WERI-Rb-1 (cell line): Measurements from ENCODE around the gene KBTBD3.

Experiments
- DNase-seq: peaks from one replicate; pipeline ENCODE4 v3.0.0-alpha.2; 2020
- H3K27ac ChIP-seq: fragments of 250-450 bp; sonication (Bioruptor Pico); 2 replicates; pipeline ENCODE4 v1.5.1; 2020; ENCODE audit warnings: mild to moderate bottlenecking, moderate library complexity
- H3K27me3 ChIP-seq: fragments of 250-450 bp; sonication (Bioruptor Pico); 2 replicates; pipeline ENCODE4 v1.5.1; 2021; ENCODE audit warnings: mild to moderate bottlenecking, low read depth, moderate library complexity; ENCODE audit not compliant: insufficient read depth, severe bottlenecking
- H3K36me3 ChIP-seq: fragments of 250-450 bp; sonication (Bioruptor Pico); 2 replicates; pipeline ENCODE4 v1.5.1; 2020; ENCODE audit warnings: mild to moderate bottlenecking, moderate library complexity
- H3K4me3 ChIP-seq: 2 replicates; pipeline ENCODE4 v1.5.1; 2011; ENCODE audit warnings: low read depth, mild to moderate bottlenecking, control low read depth, low read length
- H3K9me3 ChIP-seq: fragments of 250-450 bp; sonication (Bioruptor Pico); 2 replicates; pipeline ENCODE4 v1.5.1; 2021; ENCODE audit warnings: mild to moderate bottlenecking, moderate library complexity; ENCODE audit not compliant: severe bottlenecking
- TF ChIP-seq, protein P1 (sequence below): IDR thresholded peaks from 2 replicates; pipeline ENCODE4 v1.5.1; 2011; ENCODE audit warnings: low read depth, mild to moderate bottlenecking, control low read depth, inconsistent platforms, low read length

KBTBD3 gene

DNA sequence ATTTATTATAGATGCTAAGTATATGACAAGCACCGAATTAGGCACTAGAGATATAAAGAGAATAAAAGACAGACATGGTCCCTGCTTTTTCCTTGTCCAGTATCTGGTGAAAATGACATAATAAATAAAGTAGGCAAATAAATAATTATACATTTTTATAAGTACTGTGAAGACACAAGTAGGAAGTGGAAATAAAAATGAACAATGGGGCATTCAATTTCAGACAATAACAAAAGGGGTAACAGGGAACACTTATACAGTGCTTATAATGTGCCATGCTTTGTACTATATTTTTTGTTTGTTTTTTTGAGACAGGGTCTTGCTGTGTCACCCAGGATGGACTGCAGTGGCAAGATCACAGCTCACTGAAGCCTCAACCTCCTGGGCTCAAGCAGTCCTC lies 4.3 kb downstream of the KBTBD3 start:
- Histone ChIP-seq H3K36me3 (peaks cover 3% of the 10 kb centered on the region), H3K4me3 (no peak overlapping the region), H3K9me3 (no peaks in the 10 kb centered on the region), H3K27me3 (no peaks in the 10 kb centered on the region), H3K27ac (no peak overlapping the region)
- TF ChIP-seq, protein P1, sequence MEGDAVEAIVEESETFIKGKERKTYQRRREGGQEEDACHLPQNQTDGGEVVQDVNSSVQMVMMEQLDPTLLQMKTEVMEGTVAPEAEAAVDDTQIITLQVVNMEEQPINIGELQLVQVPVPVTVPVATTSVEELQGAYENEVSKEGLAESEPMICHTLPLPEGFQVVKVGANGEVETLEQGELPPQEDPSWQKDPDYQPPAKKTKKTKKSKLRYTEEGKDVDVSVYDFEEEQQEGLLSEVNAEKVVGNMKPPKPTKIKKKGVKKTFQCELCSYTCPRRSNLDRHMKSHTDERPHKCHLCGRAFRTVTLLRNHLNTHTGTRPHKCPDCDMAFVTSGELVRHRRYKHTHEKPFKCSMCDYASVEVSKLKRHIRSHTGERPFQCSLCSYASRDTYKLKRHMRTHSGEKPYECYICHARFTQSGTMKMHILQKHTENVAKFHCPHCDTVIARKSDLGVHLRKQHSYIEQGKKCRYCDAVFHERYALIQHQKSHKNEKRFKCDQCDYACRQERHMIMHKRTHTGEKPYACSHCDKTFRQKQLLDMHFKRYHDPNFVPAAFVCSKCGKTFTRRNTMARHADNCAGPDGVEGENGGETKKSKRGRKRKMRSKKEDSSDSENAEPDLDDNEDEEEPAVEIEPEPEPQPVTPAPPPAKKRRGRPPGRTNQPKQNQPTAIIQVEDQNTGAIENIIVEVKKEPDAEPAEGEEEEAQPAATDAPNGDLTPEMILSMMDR: no peak
- DNase-seq: no peak

DNA sequence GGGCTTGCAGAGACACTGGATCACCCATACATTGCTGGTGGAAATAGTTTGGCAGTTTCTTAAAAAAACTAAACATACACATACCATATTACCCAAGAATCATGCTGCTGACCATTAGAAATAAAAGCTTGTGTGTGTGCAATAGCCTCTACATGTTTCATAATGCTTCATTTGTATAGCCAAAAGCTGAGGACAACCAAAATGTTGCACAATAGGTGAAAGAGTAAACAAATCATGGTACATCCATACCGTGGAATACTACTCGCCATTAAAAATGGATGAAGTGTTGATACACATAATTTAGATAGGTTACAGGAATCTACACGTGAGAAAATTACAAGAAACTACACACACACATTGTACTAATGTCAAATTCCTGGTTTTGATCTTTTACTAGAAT lies 6.5 kb downstream of the KBTBD3 start:
- no peak overlapping the region for H3K4me3 ChIP-seq
- no peaks in the 10 kb centered on the region for H3K36me3 ChIP-seq
- DNase-seq: no peak
- H3K9me3 ChIP-seq: no peaks in the 10 kb centered on the region
- H3K27me3 ChIP-seq: no peaks in the 10 kb centered on the region
- no peak overlapping the region for H3K27ac ChIP-seq
- TF ChIP-seq, protein P1: no peak

DNA sequence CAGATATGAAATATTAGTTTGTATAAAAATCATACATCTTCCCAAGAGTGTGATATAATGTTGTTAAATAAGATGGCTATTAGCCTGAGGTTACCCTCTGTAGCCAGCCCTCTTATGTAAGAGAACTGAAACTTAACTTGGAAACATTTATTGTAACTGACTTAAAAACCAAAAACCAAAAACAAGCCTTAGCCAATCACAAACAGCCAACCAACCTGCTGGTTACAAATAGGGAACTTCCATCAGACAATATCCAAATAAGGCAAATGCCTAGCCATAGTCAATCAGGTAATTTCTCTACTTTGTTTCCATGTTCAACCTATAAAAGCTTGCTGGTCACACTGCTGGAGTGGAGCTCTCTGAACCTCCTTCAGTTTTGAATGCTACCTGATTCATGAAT lies 14.1 kb downstream of the KBTBD3 start:
- Histone ChIP-seq H3K27me3 (no peaks in the 10 kb centered on the region), H3K36me3 (no peaks in the 10 kb centered on the region), H3K4me3 (no peak overlapping the region), H3K27ac (peak overlapping the region; percentile 35), H3K9me3 (no peaks in the 10 kb centered on the region)
- TF ChIP-seq, protein P1: no peak
- DNase-seq: no peak

DNA sequence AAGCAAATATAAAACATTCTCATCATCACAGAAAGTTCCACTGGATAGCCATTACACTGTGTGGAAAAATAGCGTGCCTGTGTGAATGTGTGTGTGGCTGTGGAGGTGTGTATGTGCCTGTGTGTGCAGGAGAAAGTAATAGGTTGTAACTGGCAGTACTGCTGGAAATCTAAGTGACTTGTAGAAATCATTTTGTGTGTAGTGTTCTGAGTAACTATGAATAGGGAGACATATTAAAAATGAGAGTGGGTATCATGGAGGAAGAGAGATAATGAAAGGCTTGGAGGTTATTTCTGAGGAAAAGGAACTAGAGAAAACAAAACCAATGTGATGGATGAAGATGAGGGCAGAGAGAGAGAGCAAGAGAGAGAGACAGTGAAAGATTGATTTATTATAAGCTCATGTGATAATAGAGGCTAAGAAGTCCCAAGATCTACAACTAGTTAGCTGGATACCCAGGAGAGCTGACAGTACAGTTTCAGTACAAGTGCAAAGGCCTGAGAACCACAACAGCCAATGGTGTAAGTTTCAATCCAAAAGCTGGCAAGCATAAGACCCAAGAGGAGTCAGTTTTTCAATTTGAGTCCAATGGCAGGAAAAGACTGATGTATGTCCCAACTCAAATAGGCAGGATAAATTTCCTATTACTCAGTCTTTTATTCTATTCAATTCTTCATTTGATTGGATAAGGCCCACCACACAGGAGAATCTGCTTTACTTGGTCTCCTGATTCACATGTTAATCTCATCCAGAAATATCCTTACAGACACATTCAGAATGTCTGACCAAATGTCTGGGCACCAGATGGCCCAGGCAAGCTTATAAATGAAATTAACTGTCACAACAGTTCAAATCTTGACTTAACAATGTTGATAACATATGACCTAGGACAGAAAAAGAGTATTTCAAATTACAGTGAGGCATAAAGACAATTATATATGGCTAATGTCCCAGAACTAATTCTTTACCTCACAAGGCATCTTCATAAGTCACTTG lies 14.9 kb downstream of the KBTBD3 start:
- H3K27ac ChIP-seq: peak overlapping the region; percentile 35
- H3K9me3 ChIP-seq: no peaks in the 10 kb centered on the region
- TF ChIP-seq, protein P1: no peak
- H3K27me3 ChIP-seq: no peaks in the 10 kb centered on the region
- no peaks in the 10 kb centered on the region for H3K36me3 ChIP-seq
- no peak overlapping the region for H3K4me3 ChIP-seq
- peak; percentile 45 for DNase-seq

DNA sequence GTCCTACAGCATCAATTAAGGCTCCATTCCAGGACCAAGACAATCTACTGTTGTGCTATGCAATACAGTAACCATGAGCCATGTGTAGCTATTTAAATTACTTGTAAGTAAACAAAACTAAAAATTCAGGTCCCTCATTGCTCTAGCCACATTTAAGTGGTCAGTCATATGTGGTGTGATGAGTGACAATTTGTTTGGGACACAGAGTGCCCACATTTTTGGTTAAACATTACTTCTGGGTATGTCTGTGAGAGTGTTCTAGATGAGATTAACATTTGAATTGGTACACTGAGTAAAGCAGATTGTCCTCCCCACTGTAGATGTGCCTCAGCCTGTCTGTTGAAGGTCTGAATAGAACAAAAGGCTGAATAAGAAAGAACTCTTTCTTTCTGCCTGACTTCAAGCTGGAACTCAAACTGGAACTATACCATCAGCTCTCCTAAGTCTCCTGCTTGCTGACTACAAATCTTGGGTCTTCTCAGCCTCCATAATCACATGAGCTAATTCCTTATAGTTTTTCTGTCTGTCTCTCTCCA lies 15.8 kb downstream of the KBTBD3 start:
- DNase-seq: no peak
- no peaks in the 10 kb centered on the region for H3K36me3 ChIP-seq
- no peak overlapping the region for H3K4me3 ChIP-seq
- H3K9me3 ChIP-seq: no peaks in the 10 kb centered on the region
- H3K27me3 ChIP-seq: no peaks in the 10 kb centered on the region
- H3K27ac ChIP-seq: peak overlapping the region; percentile 29; the same call in 1 of the 2 replicates
- TF ChIP-seq, protein P1: no peak
